ENCODE results near the gene PTCH2.

PTCH2 gene

DNA sequence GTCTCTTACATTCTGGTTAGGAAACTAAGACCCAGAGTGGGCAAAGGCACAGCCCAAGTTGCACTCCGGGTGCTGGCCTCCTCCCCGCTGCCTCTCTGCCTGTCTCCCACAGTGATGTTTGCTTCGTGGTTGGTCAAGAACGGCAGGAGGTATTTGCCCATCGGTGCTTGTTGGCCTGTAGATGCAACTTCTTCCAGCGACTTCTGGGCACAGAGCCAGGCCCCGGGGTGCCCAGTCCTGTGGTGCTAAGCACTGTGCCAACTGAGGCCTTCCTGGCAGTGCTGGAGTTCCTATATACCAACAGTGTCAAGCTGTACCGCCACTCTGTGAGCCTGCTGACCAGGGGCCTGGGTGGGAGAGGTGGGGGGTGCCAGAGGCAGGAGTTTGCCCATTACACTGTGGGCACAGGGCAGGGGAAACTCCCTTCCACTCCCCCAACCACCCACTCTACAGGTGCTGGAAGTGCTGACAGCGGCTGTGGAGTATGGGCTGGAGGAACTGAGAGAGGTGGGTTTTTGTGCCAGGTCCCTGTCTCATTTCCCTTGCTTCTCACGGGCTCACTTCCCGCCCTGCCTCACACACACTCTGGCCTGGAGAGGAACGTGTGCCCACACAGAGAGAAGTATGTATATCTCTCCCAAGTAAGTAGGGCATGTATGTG, 32.8 kb downstream of the PTCH2 start:
- TF ChIP-seq, protein P1, sequence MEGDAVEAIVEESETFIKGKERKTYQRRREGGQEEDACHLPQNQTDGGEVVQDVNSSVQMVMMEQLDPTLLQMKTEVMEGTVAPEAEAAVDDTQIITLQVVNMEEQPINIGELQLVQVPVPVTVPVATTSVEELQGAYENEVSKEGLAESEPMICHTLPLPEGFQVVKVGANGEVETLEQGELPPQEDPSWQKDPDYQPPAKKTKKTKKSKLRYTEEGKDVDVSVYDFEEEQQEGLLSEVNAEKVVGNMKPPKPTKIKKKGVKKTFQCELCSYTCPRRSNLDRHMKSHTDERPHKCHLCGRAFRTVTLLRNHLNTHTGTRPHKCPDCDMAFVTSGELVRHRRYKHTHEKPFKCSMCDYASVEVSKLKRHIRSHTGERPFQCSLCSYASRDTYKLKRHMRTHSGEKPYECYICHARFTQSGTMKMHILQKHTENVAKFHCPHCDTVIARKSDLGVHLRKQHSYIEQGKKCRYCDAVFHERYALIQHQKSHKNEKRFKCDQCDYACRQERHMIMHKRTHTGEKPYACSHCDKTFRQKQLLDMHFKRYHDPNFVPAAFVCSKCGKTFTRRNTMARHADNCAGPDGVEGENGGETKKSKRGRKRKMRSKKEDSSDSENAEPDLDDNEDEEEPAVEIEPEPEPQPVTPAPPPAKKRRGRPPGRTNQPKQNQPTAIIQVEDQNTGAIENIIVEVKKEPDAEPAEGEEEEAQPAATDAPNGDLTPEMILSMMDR (IDR thresholded peaks at IDR 0.05; ENCODE audit: insufficient read depth, low read depth, low read length, missing control alignments) = no peak
- H3K4me3 ChIP-seq (ENCODE audit: low read length) = no peak overlapping the region
- no peak for DNase-seq (ENCODE audit: low read depth)

DNA sequence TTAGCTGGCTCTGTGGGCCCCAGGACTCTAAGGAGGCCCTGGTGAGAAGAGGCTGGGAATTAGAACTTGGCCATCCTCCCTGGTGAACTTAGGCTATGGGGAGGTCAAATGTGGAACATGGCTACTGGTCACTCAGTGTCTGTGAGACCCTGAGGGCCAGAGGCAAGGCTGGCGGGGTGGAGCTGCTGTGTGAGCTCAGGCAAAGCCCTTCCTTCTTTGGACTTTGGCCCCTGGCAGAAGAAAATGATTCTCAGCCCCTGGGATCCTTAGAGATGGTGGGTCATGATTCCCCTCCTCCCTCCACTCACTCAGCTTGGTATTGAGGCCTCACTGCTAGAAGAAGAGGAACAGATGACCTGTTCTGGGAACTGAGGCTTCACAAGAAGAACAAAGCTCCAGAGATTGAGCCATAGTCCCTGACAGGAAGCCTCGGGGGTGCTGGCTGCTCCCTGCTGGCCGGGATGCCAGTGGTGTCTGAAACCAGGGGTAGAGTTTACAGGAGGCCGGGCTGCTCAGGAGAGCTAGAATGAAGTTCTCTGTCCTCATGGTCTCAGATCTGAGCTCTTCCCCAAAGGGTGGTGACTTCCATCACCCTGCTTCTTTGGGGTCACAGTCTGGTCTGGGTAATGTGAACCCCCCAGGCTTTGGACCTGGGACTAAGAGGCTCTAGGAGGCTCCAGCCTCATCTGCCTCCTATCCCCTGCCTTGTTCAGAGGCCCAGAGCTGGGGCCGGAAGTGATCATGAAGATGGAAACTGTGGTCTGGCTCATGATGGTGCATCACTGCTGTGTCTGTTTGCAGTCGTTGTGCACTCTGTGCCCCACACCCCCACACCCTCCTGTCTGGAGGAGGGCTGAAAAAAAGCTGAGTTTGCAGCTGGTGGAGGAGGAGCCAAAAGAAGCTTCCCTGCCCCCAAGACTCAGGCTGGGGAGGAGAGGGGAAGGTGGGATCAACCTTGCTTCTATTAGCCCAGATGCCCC, 33.8 kb downstream of the PTCH2 start:
- no peak for DNase-seq (ENCODE audit: low read depth)
- TF ChIP-seq, protein P1 (IDR thresholded peaks at IDR 0.05; ENCODE audit: insufficient read depth, low read depth, low read length, missing control alignments) = peak; percentile 8
- no peak overlapping the region for H3K4me3 ChIP-seq (ENCODE audit: low read length)

DNA sequence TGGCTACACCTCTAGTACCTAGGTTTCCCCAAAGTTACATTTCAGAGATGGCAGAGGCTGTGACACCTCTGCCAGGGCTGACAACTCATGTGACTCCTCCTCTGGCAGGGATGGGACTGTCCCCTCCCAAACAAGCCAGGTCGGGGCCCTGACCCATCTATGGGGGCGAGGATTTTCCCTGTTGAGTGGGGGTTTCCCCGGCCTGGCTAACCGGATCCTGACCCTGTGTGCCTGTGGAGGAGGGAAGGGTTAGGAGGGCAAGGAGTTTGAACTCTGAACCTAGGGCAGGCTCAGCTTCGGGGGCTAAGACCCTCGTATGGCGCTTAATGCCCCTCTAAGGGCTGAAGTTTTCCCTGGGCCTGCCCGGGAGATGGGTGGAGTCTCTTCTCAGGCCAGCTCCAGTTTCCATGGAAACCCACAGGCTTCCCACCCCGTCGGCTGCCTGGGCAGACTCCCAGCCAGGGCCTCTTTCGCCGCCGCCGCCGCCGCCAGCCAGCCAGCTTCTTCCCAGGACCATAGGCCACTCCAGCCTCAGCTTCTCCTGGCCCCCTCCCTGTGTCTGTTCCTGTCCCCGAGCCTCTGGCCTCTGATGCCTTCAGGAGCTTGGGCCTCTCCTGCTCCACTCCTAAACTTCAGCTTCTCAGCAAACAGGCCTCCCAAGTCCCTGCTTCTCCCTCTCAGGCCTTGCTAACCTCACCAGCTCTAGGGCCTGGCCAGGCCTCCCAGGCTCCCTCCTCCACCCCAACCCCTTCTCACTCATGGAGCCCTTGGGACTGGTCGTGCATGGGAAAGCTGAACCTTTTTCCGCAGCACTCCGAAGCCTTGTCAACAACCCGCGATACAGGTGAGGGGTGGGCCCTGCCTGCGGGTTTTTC, 34.8 kb downstream of the PTCH2 start, which contains the start of gene BTBD19:
BTBD19 (plus strand) TSS at position 461 of the 875 bp plus-strand sequence; CDS start at position 759, 298 bp downstream.
- TF ChIP-seq, protein P1 (IDR thresholded peaks at IDR 0.05; ENCODE audit: insufficient read depth, low read depth, low read length, missing control alignments) = no peak
- H3K4me3 ChIP-seq (ENCODE audit: low read length) = no peak within 1 kb of the TSS
- DNase-seq (ENCODE audit: low read depth) = no peak

DNA sequence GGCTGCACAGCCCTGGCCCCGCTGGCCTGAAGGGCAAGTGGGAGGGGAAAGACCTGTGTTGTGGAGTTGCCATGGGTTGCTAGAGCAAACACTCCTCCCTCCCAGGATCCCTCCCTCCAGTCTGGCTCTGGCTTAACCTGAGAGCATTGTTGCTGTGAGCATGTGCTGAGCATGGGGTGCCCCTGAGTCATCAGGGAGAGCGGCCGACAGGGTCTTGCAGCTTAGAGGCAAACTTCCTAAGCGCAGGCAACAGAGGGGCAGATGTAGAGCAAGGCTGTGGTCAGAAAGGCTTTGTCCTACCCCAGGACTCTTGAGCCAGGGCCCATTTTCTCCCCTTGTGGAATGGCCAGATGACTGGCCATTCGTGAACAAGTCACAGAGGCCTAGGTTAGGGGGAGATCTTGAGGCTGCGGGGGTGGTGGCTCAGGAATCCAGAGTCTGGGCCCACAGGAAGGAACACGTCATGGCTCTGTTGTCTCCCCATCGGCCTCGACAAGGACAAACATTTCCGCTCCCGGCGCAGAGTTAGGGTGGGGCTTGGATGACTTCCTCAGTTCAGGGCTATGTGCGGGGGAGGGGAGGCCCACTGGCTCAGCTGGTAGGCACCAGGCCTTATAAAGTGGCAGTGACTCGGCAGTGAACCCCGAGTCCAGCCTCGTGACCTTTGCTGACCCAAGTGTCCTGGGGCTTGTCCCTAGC, 35.5 kb downstream of the PTCH2 start:
- TF ChIP-seq, protein P1 (IDR thresholded peaks at IDR 0.05; ENCODE audit: insufficient read depth, low read depth, low read length, missing control alignments) = no peak
- H3K4me3 ChIP-seq (ENCODE audit: low read length) = no peak overlapping the region

DNA sequence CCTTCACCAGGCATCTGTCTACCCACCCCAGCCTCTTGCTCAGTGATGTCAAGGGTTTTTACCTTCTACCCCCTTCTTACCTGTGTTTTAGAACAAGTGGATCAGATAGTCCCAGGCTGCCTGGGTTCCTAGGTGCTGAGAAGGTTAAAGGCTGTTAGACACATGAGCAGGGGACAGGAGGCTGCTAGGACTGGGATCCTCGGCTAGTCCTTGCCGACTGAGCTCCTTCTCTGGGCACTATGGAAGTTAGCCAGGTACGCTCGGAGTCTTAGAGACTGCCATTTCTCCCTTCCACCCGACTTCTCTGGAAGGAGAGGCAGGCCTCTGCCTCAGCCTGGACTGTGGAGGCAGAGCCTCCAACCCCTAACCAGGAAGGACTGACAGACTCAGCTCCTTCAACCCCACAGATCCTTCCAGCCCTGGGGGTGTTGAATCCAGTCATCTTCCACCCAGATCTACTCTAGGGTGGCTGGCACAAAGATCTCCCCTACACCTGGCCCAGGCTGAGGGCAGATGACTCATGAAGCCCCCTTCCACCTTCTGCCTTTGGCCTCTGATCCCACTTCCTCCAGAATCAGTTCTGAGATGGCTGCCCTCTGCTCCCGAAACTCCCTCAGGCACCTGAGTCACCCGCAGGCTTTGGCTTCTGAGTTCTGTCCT, 36.2 kb downstream of the PTCH2 start, which contains the start of gene DYNLT4:
DYNLT4 (minus strand) TSS at position 648 of the 660 bp plus-strand sequence. CDS start 683 bp downstream, outside the sequence.
- TF ChIP-seq, protein P1 (IDR thresholded peaks at IDR 0.05; ENCODE audit: insufficient read depth, low read depth, low read length, missing control alignments) = no peak
- no peak within 1 kb of the TSS for H3K4me3 ChIP-seq (ENCODE audit: low read length)
- DNase-seq (ENCODE audit: low read depth) = no peak

More for the DNA sequence above, 35.5 kb downstream of the PTCH2 start:
- DNase-seq (ENCODE audit: low read depth) = peak; percentile 97
